ENCODE data around the gene PEX14.

Gene PEX14

DNA sequence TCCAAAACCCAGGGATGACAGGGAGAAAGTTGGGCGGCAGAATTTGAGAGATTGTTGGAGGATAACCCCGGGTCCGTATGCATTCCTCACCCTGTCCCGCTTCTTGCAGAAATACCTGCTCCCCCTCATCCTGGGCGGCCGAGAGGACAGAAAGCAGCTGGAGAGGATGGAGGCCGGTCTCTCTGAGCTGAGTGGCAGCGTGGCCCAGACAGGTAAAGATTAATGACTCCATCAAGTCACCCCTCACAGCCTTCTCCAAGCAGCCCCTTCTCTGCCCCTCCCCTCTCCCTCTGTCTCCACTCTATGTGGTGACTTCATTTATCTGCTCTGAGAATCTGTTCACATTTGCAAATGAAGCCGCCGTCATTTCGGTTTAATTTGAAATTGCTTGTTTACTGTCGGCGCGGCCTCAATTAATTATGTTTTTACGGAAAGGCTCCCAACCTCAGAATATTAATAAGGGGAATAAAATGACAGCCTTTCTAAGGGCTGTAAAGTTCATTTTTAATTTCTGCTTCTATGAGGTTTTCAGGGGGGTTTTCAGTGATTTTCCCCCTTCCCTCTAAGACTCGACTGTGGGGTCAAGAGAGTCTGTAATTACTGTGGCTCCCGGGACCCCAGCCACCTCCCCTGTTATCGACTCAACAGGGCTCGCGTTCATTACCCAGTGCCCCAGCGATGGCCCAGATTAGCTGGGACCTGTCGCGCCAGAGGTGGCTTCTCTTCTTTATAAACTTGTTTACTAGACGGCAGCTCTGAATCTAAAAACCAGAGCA, 148.3 kb downstream of the PEX14 start:
- DNase-seq: no peak

DNA sequence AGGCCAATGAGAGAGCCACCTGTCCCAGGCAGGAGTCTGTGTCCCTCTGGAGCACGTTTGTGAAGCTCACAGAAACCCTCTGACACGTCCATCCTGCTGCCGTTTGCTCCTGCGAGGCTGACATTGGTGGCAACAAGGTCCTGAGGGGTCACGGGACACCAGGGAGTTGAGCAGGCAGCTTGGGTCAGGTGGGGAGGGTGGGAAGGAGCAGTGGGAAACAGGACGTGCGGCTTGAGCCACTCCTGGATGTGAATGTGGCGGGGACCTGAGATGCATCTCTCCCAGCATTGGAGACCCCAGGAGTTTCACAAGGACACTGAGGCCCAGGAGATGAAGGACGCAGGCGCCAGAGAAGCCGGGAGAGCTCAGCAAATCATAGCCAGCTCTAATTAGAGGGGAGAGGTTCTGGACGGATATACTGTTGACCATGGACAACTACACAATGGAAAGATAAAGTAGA, 149.0 kb downstream of the PEX14 start:
- no peak for DNase-seq

DNA sequence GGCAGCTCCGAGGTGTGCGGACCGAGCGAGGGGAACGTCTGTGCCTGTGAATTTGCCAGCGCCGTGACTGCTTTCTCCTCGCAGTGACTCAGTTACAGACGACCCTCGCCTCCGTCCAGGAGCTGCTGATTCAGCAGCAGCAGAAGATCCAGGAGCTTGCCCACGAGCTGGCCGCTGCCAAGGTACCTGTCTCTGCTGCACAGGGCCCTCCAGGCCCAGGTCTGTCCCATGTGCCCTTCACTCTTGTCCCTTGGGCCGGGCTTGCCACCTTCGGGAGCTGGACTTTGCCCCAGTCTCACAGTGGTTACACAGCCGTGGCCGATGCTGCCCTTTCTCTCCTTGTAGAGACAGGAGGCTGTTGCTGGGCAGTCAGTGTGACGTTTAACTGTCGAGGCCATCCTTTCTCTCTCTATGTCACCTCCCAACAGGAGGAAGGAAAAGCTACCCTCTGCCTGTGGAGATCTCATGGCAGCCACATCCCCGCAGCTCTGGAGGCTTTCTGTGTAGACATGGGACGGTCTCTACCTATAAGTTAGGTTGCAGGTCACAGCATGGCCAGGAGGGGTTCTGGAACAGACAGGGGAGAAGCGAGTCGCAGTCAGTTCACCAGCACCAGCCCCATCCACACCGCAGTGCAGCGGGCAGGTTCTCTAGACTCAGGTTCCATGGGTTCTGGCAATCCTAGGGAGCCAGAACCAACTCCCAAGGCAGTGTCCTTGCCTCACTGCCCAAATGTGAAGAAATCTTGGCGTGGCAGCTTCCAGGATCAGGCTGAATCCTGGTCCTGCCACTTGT, 149.7 kb downstream of the PEX14 start:
- DNase-seq: no peak

DNA sequence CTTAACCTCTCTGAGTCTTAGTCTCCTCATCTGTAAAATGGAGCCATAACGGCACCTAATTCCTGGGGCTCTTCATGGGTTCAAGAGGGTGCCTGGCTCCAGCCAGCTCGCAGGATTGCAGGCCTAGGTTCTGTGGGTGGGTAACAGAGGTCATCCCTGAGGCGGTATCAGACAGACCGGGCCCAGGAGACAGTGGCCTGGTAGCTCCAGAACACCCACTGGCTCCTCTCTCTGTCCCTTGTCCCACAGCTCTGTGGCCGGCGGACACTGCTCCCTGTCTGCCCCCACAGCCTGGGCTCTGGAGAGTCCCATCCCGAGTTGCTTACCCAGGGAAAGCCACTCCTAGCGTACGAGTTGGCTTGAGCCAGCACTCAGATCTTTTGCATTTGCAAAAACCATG, 150.3 kb downstream of the PEX14 start:
- DNase-seq: no peak

DNA sequence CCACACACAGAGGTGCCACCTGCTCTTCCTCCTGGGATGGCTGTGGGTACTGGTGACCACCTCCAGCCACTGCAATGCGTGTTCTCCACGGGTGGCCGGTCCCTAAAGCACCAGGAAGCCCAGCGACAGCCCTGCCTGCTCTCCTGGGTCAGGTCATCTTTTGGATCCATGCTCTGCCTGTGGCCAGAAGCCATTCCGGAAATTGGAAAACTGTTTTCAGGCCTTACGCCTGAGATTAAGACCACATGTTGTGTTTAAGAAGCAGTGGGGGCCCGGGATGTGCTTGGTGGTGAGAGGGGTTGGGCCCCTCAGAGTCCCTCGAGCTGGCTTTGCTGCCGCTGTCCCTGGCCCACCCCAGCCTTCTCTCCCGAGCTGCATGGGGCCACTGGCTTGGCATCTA, 150.8 kb downstream of the PEX14 start:
- no peak for DNase-seq

DNA sequence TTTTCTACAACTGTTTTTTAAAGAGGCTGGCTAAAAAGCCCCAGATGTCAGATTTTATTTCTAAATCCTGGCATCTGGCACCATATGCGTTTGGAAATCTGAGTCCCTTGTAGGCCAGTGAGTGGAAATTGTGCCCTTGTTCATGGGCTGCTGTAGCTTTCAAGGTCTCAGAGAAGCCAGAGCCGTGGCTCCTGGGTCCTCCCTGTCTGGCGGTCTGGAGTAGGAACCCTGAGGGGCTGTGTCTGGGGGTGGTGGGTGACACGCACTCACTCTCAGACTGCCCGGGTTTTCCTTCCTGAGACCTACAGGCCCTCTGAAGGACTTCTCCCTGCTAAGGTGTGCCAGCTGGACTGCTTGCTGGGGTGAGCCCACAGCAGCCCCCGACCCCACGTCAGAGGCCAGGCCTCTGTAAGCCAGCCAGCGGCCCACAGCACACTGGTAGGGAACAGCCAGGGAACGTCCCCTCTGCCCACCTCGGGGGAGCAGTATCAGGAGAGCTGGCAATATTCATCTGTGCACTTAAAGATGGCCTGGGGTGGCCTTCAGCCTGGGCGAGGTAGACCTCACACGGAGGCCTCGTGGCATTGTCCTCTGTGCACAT, 151.5 kb downstream of the PEX14 start:
- DNase-seq: no peak

DNA sequence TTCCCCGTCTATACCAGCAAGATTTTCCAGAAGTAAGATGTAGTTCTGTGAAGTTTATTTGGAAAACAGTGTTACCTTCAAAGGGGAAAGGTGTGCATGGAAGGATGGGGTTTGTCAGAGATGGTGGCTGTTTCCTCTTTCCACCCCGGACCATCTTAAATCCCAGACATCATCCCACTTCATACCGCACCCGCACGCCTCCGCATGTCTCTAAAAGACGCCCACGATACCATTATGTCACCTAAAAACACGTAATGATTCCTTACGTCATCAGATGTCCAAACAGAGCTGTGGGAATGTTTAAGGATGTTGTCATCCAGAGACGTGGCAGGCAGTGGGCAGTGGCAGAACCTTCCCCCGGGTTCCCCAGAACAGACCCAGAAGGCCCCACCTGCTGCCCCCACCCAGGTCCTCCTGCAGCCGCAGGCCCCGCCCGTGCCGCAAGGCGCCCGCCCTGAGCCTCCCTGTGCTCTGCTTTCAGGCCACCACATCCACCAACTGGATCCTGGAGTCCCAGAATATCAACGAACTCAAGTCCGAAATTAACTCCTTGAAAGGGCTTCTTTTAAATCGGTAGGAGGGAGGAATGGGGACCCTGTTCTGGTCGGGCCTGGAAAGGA, 152.2 kb downstream of the PEX14 start:
- DNase-seq: no peak

DNA sequence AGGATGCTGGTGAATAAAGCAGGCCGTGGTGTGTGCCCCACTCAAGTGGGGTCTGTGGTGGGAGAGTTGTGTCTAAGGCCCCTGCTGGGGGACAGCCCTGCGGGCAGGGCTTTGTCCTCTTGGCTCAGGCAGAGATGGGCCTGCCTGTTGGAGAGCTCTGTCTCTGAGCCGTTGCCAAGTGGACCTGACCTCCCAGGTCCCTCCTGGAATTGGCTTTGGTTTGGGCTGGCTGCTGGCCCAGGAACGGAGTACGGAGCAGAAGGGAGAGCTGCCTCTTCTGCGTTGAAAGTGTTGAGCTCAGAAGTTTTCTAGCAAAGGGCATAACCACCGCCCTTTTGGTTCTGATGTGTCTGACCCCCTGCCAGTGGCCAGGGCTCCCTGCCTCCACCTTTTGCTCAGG, 153.9 kb downstream of the PEX14 start:
- DNase-seq: no peak

DNA sequence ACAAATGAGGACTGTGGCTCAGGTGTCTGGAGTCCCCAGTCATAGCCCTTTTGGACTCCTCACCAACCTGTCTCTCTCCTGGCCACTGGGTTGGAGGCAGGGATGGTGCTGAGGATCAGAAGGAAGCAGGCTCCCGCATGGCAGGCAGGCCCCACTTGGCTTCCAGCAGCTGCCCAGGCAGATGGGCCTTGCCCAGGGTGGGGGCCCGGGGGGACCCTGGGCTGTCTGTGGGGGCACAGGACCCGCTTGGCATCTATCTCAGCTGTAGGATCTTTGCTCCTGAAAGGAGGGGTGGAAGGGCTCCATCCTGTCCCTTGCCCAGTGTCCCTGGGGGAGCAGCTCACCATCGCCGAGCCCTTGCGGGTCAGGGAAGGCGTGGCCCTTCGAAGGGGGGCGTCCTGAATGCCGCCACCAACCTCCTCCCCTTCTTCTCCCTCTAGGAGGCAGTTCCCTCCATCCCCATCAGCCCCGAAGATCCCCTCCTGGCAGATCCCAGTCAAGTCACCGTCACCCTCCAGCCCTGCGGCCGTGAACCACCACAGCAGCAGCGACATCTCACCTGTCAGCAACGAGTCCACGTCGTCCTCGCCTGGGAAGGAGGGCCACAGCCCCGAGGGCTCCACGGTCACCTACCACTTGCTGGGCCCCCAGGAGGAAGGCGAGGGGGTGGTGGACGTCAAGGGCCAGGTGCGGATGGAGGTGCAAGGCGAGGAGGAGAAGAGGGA, 154.5 kb downstream of the PEX14 start:
- no peak for DNase-seq

DNA sequence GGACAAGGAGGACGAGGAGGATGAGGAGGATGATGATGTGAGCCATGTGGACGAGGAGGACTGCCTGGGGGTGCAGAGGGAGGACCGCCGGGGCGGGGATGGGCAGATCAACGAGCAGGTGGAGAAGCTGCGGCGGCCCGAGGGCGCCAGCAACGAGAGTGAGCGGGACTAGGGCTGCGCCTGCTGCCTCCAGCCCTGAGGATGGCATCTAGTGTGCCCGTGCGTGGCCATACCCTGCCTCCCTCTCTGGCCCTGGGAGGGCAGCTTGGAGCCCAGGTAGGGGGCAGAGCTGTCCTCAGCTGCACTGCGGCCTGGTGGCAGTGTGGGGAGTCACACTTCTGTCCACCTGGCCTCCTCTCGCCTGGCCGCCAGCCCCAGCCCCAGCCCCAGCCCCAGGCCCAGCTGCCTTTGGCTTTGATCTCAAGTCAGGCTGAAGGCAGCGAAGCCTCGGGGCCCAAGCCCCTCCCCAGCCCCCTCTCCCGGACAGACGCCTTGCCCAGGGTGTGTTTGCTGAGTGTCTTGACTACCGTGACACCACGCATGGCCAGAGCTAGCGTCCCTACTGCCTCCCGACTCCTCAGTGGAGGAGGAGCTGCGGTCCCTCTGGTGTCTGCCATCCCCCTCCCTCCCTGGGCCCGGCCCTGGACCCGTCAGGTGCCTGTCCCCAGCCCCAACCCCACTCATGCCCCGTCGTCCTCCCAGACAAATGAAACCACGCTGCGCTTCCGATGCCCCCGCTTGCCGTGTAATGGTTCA, 155.2 kb downstream of the PEX14 start:
- no peak for DNase-seq

GRCh38 chr1:10630661-10631120, 155.9 kb downstream of the PEX14 start:
- no peak for DNase-seq

- DNase-seq: no peak
Measured at GRCh38 chr1:10631121-10631810, 156.5 kb downstream of the PEX14 start.

DNA sequence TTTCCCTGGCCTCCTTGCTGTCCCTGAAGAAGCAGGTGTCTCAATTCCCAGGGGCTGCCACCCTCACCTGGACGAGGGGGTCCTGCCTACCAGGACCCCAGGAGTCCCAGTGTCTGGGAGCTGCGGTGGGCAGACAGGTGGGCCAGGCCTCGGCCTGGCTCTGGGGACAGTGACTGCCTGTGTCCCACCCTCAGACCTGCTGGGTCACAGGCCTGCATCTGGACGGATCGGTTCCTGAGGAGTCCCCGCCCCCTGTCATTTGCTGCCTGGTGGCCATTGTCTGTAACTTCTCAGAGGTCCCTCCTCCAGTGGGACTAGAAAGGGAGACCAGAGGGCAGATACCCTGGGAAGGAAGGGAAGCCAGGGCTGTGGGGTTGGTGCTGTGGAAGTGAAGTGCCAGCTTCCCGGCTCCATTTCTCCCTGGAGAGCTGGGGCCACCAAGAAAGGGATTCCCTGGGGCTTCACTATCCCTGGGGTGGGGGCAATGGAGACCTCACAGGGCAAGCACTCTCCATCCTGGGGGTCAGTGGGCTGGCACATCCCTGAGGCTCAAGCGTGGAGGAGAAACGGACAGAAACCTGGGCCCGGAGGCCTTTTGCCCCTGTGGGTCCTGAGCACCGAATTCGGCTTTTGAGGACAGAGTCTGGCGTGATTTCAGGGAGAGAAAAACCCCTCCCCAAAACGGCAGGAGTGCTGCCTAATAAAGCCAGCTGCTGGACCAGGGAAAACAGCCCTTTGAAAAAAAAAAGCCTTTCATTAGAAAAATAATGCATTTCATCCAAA, 157.3 kb downstream of the PEX14 start:
- DNase-seq: no peak

DNA sequence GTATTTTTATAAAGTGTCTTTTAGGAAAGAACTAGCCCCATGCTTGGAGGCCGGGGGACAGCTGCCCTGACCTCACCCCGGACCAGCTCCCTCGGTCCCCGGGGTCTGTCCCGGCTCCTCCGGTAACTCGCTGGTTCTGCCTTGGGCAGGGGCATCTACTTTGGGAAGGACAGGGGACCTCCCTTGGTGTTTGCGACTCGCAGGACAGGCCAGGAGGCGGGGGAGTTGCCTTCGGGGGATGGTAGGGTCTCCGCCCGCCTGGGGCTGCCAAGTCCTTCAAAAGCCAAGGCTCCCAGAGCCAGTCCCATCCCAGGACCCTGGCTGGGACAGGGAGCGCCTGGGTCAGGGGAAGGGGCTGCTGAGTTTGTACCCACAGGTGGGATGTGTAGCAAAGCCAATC, 157.9 kb downstream of the PEX14 start:
- no peak for DNase-seq

GRCh38 chr1:10633416-10633815, 158.7 kb downstream of the PEX14 start:
- no peak for DNase-seq

GRCh38 chr1:10634075-10634427, 159.3 kb downstream of the PEX14 start:
- DNase-seq: no peak

DNA sequence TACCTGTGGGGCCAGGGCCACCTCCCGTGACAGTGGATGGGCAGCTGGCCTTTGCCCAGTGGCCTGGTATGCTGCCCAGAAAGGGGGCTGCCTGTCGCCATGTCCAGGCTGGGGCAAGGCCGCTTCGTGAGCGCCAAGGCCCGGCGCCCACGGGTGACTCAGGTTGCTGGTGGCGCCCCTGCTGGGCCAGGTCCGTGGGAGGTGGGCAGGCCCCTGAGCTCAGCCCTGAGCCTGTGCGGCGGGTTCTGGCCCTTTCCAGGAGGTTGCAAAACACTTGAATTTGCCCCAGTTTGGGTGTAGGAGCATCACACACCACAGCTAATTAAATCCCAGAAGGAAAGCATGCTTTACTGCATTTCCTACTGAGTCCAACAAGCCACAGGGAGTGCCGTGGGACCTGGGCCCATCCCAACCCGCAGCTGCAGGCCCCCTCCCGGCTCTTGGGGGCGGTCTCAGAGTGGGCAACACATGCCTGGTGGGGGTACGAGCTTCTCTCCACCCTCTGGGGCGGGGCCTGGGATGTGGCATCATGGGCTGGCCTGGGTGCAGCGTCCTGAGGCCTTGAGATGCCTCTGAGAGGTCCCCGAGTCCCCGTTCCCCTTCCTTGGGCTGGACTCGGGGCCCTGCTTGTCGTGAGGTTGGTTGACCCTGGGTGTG, 159.8 kb downstream of the PEX14 start:
- DNase-seq: no peak

DNA sequence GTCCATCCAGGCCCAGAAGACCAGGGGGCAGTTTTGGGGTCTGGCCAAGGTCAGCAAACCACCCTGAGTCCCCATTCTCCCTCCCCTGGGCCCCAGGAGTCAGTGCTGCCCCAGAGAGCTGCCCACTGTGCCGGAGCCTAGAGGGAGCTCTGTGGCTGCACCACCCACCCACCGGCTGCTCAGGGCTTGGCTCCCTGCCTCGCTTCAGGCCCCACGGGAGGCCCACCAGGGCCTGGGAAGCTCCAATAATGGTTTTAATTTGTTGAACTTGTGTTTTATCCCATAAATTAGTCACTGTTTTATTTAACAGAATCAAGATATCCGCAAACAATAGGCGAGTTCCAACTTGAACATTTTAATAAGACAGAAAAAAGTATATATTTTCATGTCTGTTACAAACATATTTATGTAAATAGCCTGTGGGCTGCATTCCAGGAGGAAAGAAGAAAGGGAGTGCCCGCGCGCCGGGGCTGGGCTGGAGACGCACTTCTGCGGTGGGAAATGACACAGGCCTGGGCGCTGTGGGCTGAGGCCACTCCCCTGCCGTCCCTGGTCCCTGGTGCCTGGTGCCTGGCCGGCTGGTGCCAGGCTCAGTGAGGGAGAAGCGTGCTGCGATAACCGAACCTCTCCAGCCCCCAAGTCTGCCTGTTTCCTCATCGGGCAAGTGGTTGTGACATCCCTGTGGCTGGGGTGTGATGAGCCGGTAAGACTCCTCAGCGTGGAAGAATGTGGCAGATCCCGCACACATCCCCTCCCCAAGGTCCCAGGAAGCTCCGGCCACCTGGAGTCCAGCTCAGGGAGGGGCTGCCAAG, 160.5 kb downstream of the PEX14 start:
- DNase-seq: no peak

DNA sequence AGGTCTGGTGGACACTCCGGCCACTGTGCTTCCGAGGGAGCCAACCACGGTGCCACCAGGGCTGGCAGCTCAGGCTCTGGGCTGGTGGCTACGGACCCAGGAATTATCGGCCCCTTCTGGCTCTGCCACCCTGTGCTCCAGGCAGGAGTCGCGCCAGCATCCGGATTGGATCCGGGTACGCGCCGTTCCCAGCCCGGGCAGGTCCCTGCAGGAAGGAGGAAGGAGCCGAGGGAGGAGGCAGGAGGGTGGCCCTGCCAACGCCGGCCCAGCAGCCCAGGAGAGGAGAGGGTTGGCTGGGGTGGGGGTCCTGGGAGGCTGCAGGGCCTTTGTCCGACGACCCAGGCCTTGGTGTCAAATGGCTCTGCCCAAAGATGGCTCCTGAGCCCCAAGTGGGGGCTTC, 161.2 kb downstream of the PEX14 start:
- no peak for DNase-seq

Measured in GOT3 (cell line).